BLaER1 (cell line): ENCODE data around the gene DUOX1.
"Not testable (repeated sequence)": the region's sequence is repeated elsewhere in the genome, so short reads cannot be mapped to it uniquely, and the experiment has no call there.

ENCODE experiments used
- H3K27ac ChIP-seq: shearing (Covaris generic); formaldehyde crosslinking; 2 replicates; pipeline ENCODE4 v1.8.1; 2022
- H3K27me3 ChIP-seq: shearing (Covaris generic); formaldehyde crosslinking; 2 replicates; pipeline ENCODE4 v1.8.1; 2022
- H3K36me3 ChIP-seq: shearing (Covaris generic); formaldehyde crosslinking; 2 replicates; pipeline ENCODE4 v1.8.1; 2022
- H3K4me1 ChIP-seq: shearing (Covaris generic); formaldehyde crosslinking; 2 replicates; pipeline ENCODE4 v1.8.1; 2022
- H3K4me2 ChIP-seq: shearing (Covaris generic); formaldehyde crosslinking; 2 replicates; pipeline ENCODE4 v1.8.1; 2022
- H3K4me3 ChIP-seq: shearing (Covaris generic); formaldehyde crosslinking; 2 replicates; pipeline ENCODE4 v1.8.1; 2022
- H3K9ac ChIP-seq: shearing (Covaris generic); formaldehyde crosslinking; 2 replicates; pipeline ENCODE4 v1.8.1; 2022
- H3K9me3 ChIP-seq: shearing (Covaris generic); formaldehyde crosslinking; 2 replicates; pipeline ENCODE4 v1.8.1; 2022
- H4K20me1 ChIP-seq: shearing (Covaris generic); formaldehyde crosslinking; 2 replicates; pipeline ENCODE4 v1.8.1; 2022
- Cebpa-rat ChIP-seq: shearing (Covaris generic); IDR thresholded peaks from 2 replicates; pipeline ENCODE4 v1.8.1; 2022

Gene DUOX1

DNA sequence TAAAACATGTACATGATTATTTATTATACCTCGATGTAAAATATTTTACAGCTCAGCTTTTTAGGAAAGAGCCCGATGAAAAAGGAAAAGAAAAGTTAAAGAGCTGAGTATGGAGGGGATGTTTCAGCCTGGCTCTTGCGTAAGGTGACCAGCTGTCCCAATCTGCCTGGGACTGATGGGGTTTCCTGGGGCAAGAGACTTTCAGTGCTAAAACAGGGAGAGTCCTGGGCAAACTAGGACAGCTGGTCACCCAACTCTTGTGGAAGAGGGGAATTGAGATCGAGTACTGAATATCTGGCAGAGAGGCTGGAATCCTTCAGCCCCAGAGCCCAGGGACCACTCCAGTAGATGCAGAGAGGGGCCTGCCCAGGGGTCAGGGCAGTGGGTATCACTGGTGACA, 36.8 kb upstream of the DUOX1 start:
- Histone ChIP-seq H4K20me1 (no peaks in the 10 kb centered on the region), H3K4me3 (no peak overlapping the region), H3K4me1 (peaks cover 5% of the 10 kb centered on the region; the same call in 1 of the 2 replicates), H3K9ac (no peak overlapping the region), H3K27me3 (no peaks in the 10 kb centered on the region), H3K27ac (no peak overlapping the region), H3K4me2 (no peak overlapping the region), H3K9me3 (no peaks in the 10 kb centered on the region), H3K36me3 (no peaks in the 10 kb centered on the region)
- no peak for TF ChIP-seq Cebpa-rat

DNA sequence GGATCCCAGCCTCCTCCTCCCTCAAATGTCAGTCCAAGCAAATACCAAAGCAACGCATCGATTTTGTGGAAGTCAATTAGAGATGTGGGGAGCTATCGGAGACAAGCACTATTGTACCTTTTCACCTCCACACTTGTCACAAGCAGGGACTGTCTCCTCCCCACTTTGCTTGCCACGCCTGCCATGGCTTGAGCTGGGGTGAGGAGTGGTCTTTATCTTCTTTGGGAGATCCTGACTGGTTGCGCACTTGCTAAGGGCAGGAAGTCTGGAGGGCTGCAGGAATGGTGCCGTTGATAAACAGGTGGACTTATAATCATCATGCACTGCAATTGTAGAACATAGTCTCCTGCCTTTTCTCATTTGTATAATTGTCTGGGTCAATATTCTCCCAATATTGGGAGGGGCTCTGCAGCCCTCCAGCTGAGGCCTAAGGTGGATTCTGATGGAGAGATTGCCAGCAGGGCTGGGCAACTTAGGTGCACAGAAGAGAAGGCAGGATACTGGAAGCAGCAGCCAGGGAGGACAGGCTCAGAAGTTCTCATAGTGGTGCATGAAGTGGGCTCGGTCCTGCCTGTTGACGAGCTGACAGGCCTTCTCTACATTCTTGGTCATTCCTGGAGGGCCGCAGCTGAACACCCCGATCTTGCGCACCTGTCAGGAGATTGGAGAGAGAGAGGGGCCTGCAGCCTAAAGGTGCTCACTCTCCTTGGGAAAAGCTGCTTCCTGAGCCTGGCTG, 36.0 kb upstream of the DUOX1 start:
- H3K9ac ChIP-seq, result no peak overlapping the region
- H3K9me3 ChIP-seq, result no peaks in the 10 kb centered on the region
- H3K27ac ChIP-seq, result no peak overlapping the region
- H3K4me2 ChIP-seq, result no peak overlapping the region
- H4K20me1 ChIP-seq, result no peaks in the 10 kb centered on the region
- peaks cover 5% of the 10 kb centered on the region; the same call in 1 of the 2 replicates for H3K4me1 ChIP-seq
- H3K36me3 ChIP-seq, result no peaks in the 10 kb centered on the region
- no peak for TF ChIP-seq Cebpa-rat
- no peaks in the 10 kb centered on the region for H3K27me3 ChIP-seq
- H3K4me3 ChIP-seq, result no peak overlapping the region

- Histone ChIP-seq H3K4me3 (no peak overlapping the region), H3K27ac (no peak overlapping the region)
- no peak for TF ChIP-seq Cebpa-rat
These were observed 35.5 kb upstream of the DUOX1 start for GRCh38 chr15:45094358-45094730.

DNA sequence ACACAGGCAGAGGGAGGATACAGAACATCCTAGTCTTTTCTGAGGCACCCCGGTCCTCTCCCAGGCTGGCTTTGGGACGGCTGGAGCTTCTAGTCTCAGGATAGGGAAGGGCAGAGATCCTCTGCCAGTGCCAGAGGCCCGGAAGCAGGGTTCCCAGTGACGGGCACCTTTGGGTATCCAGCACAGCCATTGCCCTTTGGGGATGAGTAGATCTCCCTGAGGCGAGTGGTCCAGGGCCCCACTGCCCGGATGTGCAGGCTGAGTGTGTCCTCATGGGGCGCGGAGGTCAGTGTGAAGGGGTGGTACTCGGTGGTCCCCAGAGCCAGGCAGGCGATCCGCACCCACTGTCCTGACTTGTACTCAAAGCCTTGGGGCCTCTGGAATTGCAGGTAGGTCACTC, 34.1 kb upstream of the DUOX1 start:
- no peaks in the 10 kb centered on the region for H3K27me3 ChIP-seq
- H3K4me1 ChIP-seq, result peaks cover 5% of the 10 kb centered on the region; the same call in 1 of the 2 replicates
- H3K4me2 ChIP-seq, result no peak overlapping the region
- H3K9ac ChIP-seq, result no peak overlapping the region
- no peaks in the 10 kb centered on the region for H3K9me3 ChIP-seq
- no peak for TF ChIP-seq Cebpa-rat
- no peaks in the 10 kb centered on the region for H4K20me1 ChIP-seq
- no peak overlapping the region for H3K4me3 ChIP-seq
- no peaks in the 10 kb centered on the region for H3K36me3 ChIP-seq
- H3K27ac ChIP-seq, result no peak overlapping the region

More at GRCh38 chr15:45094358-45094730, 35.5 kb upstream of the DUOX1 start:
- Histone ChIP-seq H4K20me1 (no peaks in the 10 kb centered on the region), H3K36me3 (no peaks in the 10 kb centered on the region), H3K4me1 (peaks cover 5% of the 10 kb centered on the region; the same call in 1 of the 2 replicates), H3K9ac (no peak overlapping the region), H3K27me3 (no peaks in the 10 kb centered on the region), H3K9me3 (no peaks in the 10 kb centered on the region), H3K4me2 (no peak overlapping the region)

DNA sequence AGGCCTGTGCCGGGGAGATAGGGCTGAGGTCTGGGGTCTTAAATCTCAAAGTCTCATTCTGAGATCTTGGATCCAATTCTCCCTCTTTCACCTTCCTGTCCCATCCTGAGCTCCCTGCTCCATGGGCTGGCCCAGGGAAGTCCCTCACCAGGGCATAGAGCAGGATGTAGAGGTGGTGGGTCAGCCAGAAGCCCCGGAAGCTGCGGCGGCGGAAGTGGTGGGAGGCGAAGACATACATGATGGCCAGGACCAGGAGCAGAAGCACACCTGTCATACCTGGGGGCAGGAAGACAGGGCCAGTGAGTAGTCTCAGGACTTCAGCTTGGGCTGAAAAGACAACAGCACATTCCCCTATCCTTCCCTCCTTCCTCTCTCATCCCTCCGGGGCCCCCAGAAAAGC, 32.3 kb upstream of the DUOX1 start:
- no peak overlapping the region for H3K9ac ChIP-seq
- TF ChIP-seq Cebpa-rat, result no peak
- H3K27me3 ChIP-seq, result no peaks in the 10 kb centered on the region
- H3K4me1 ChIP-seq, result peaks cover 5% of the 10 kb centered on the region; the same call in 1 of the 2 replicates
- no peak overlapping the region for H3K4me3 ChIP-seq
- no peaks in the 10 kb centered on the region for H3K36me3 ChIP-seq
- no peak overlapping the region for H3K27ac ChIP-seq
- H3K4me2 ChIP-seq, result no peak overlapping the region
- H4K20me1 ChIP-seq, result no peaks in the 10 kb centered on the region
- H3K9me3 ChIP-seq, result no peaks in the 10 kb centered on the region

GRCh38 chr15:45099549-45100165, 30.1 kb upstream of the DUOX1 start:
- no peak for TF ChIP-seq Cebpa-rat
- Histone ChIP-seq H3K4me2 (no peak overlapping the region), H3K4me3 (no peak overlapping the region), H3K9me3 (no peaks in the 10 kb centered on the region), H3K9ac (no peak overlapping the region), H3K27me3 (no peaks in the 10 kb centered on the region), H3K36me3 (no peaks in the 10 kb centered on the region), H3K27ac (no peak overlapping the region), H3K4me1 (peaks cover 5% of the 10 kb centered on the region; the same call in 1 of the 2 replicates), H4K20me1 (no peaks in the 10 kb centered on the region)

GRCh38 chr15:45100884-45101625, 28.7 kb upstream of the DUOX1 start:
- no peak for TF ChIP-seq Cebpa-rat
- H3K9ac ChIP-seq, result no peak overlapping the region

GRCh38 chr15:45101749-45102148, 28.0 kb upstream of the DUOX1 start:
- Histone ChIP-seq H4K20me1 (no peaks in the 10 kb centered on the region), H3K9me3 (no peaks in the 10 kb centered on the region), H3K9ac (no peak overlapping the region), H3K36me3 (no peaks in the 10 kb centered on the region), H3K4me2 (no peak overlapping the region), H3K4me3 (no peak overlapping the region), H3K27me3 (no peaks in the 10 kb centered on the region), H3K27ac (no peak overlapping the region), H3K4me1 (peaks cover 15% of the 10 kb centered on the region)
- no peak for TF ChIP-seq Cebpa-rat

More at GRCh38 chr15:45100884-45101625, 28.7 kb upstream of the DUOX1 start:
- Histone ChIP-seq H3K4me3 (no peak overlapping the region), H3K27ac (no peak overlapping the region), H3K4me1 (peaks cover 9% of the 10 kb centered on the region), H3K4me2 (no peak overlapping the region), H3K36me3 (no peaks in the 10 kb centered on the region), H3K27me3 (no peaks in the 10 kb centered on the region), H3K9me3 (no peaks in the 10 kb centered on the region), H4K20me1 (no peaks in the 10 kb centered on the region)

- no peak overlapping the region for H3K4me2 ChIP-seq
- no peak for TF ChIP-seq Cebpa-rat
- no peaks in the 10 kb centered on the region for H3K27me3 ChIP-seq
- peaks cover 16% of the 10 kb centered on the region for H3K4me1 ChIP-seq
- H3K9ac ChIP-seq, result no peak overlapping the region
- no peaks in the 10 kb centered on the region for H4K20me1 ChIP-seq
- H3K4me3 ChIP-seq, result no peak overlapping the region
- H3K9me3 ChIP-seq, result no peaks in the 10 kb centered on the region
- H3K27ac ChIP-seq, result no peak overlapping the region
- H3K36me3 ChIP-seq, result no peaks in the 10 kb centered on the region
These were observed 27.6 kb upstream of the DUOX1 start for GRCh38 chr15:45102226-45102625.

GRCh38 chr15:45104170-45104569, 25.6 kb upstream of the DUOX1 start:
- H3K4me3 ChIP-seq, H3K9ac ChIP-seq, H4K20me1 ChIP-seq, H3K9me3 ChIP-seq, H3K27ac ChIP-seq, H3K36me3 ChIP-seq, H3K4me2 ChIP-seq, H3K27me3 ChIP-seq: not testable (repeated sequence)
- H3K4me1 ChIP-seq, result peaks cover 16% of the 10 kb centered on the region
